DMS53 treated with DMSO at 0.1 percent for 48 hours (cell line): ENCODE data around the gene BCO1.

Experiments used
- DNase-seq: peaks from one replicate; lab custom pipeline; 2025; ENCODE audit not compliant: unreplicated experiment; lab: John Stamatoyannopoulos, UW

BCO1 gene

GRCh38 chr16:81275064-81275532 is 36.6 kb downstream of the BCO1 start:
- no peak for DNase-seq

- no peak for DNase-seq
Observed at GRCh38 chr16:81275795-81276194, 37.3 kb downstream of the BCO1 start.

GRCh38 chr16:81276323-81276722 is 37.8 kb downstream of the BCO1 start:
- DNase-seq, result no peak

- DNase-seq, result no peak
Observed at GRCh38 chr16:81277541-81278080, 39.1 kb downstream of the BCO1 start.

GRCh38 chr16:81278526-81278925 is 40.0 kb downstream of the BCO1 start:
- DNase-seq, result no peak

GRCh38 chr16:81279392-81279791 is 40.9 kb downstream of the BCO1 start:
- no peak for DNase-seq

GRCh38 chr16:81280393-81280792 is 41.9 kb downstream of the BCO1 start:
- DNase-seq, result no peak

- no peak for DNase-seq
Observed at GRCh38 chr16:81283044-81283443, 44.6 kb downstream of the BCO1 start.

GRCh38 chr16:81284995-81285600 is 46.6 kb downstream of the BCO1 start:
- DNase-seq, result no peak

- no peak for DNase-seq
Observed at GRCh38 chr16:81286190-81286589, 47.7 kb downstream of the BCO1 start.

GRCh38 chr16:81291117-81291516 is 52.6 kb downstream of the BCO1 start:
- no peak for DNase-seq

- DNase-seq, result no peak
Observed at GRCh38 chr16:81292936-81293335, 54.4 kb downstream of the BCO1 start.

GRCh38 chr16:81293909-81294802 is 55.7 kb downstream of the BCO1 start:
- no peak for DNase-seq

GRCh38 chr16:81296631-81297030 is 58.1 kb downstream of the BCO1 start:
- DNase-seq, result no peak

- DNase-seq, result no peak
Observed at GRCh38 chr16:81307770-81308169, 69.3 kb downstream of the BCO1 start.

- DNase-seq, result no peak
Observed at GRCh38 chr16:81310045-81310644, 71.7 kb downstream of the BCO1 start.

GRCh38 chr16:81311762-81312161 is 73.3 kb downstream of the BCO1 start:
- no peak for DNase-seq

- DNase-seq, result no peak
Observed at GRCh38 chr16:81313701-81314602, 75.5 kb downstream of the BCO1 start.

- peak; percentile 88 for DNase-seq
Observed at GRCh38 chr16:81314603-81315270, 76.2 kb downstream of the BCO1 start, which contains the start of gene GAN. TSS of gene GAN (plus strand) at chr16:81314962. CDS start at chr16:81315114, 152 bp downstream.
